Ishikawa (cell line): ENCODE results near the gene HOMER2.

Source experiments
- CEBPB ChIP-seq: IDR thresholded peaks from 2 replicates; pipeline ENCODE4 v1.6.1; 2012
- CREB1 ChIP-seq: IDR thresholded peaks from 2 replicates; pipeline ENCODE4 v1.6.1; 2012; ENCODE audit warnings: low read depth
- EGR1 ChIP-seq: IDR thresholded peaks from 2 replicates; pipeline ENCODE4 v1.6.1; 2012
- EP300 ChIP-seq: IDR thresholded peaks from 2 replicates; pipeline ENCODE4 v1.6.1; 2012; ENCODE audit warnings: borderline replicate concordance
- FOXM1 ChIP-seq: IDR thresholded peaks from 2 replicates; pipeline ENCODE4 v1.6.1; 2012; ENCODE audit warnings: low read depth, borderline replicate concordance
- NFIC ChIP-seq: IDR thresholded peaks from 2 replicates; pipeline ENCODE4 v1.6.1; 2012
- RAD21 ChIP-seq: IDR thresholded peaks from 2 replicates; pipeline ENCODE4 v1.6.1; 2012; ENCODE audit warnings: low read depth
- TAF1 ChIP-seq: IDR thresholded peaks from 2 replicates; pipeline ENCODE4 v1.6.1; 2012; ENCODE audit warnings: low read depth, mild to moderate bottlenecking
- TCF12 ChIP-seq: IDR thresholded peaks from 2 replicates; pipeline ENCODE4 v1.6.1; 2012; ENCODE audit warnings: low read depth
- TEAD4 ChIP-seq: IDR thresholded peaks from 2 replicates; pipeline ENCODE4 v1.6.1; 2012
- YY1 ChIP-seq: IDR thresholded peaks from 2 replicates; pipeline ENCODE4 v1.6.1; 2012; ENCODE audit warnings: low read depth
- ZBTB7A ChIP-seq: IDR thresholded peaks from 2 replicates; pipeline ENCODE4 v1.6.1; 2012; ENCODE audit warnings: low read depth
- TF ChIP-seq, protein P1 (sequence below): IDR thresholded peaks from 2 replicates; pipeline ENCODE4 v1.6.1; 2012
- TF ChIP-seq, protein P2 (sequence below): IDR thresholded peaks from 2 replicates; pipeline ENCODE4 v1.6.1; 2012; ENCODE audit warnings: low read depth, mild to moderate bottlenecking
- TF ChIP-seq, protein P3 (sequence below): IDR thresholded peaks from 2 replicates; pipeline ENCODE4 v1.6.1; 2012

The HOMER2 gene

DNA sequence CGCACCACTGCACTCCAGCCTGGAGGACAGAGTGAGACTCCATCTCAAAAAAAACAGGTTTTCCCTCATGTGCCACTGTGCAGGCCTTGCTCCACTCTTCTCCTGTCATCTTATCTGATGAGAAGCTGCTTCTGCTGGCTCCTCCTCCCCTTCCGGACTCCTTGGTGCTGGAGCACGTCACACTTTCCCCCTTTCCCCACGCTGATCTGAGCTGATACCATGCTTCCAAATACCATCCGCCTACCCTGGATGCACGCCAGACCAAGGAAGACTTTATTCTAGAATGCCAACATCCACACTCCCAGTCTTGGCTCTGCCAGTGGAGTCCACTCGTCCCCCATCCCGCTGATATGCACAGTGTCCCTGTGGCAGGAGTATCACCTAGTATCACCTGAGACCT lies 31.3 kb downstream of the HOMER2 start:
- TF ChIP-seq EGR1: no peak
- no peak for TF ChIP-seq TEAD4
- no peak for TF ChIP-seq CEBPB
- TF ChIP-seq, protein P1, sequence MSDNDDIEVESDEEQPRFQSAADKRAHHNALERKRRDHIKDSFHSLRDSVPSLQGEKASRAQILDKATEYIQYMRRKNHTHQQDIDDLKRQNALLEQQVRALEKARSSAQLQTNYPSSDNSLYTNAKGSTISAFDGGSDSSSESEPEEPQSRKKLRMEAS: no peak
- no peak for TF ChIP-seq CREB1
- TF ChIP-seq FOXM1: no peak
- TF ChIP-seq EP300: no peak
- TF ChIP-seq, protein P2, sequence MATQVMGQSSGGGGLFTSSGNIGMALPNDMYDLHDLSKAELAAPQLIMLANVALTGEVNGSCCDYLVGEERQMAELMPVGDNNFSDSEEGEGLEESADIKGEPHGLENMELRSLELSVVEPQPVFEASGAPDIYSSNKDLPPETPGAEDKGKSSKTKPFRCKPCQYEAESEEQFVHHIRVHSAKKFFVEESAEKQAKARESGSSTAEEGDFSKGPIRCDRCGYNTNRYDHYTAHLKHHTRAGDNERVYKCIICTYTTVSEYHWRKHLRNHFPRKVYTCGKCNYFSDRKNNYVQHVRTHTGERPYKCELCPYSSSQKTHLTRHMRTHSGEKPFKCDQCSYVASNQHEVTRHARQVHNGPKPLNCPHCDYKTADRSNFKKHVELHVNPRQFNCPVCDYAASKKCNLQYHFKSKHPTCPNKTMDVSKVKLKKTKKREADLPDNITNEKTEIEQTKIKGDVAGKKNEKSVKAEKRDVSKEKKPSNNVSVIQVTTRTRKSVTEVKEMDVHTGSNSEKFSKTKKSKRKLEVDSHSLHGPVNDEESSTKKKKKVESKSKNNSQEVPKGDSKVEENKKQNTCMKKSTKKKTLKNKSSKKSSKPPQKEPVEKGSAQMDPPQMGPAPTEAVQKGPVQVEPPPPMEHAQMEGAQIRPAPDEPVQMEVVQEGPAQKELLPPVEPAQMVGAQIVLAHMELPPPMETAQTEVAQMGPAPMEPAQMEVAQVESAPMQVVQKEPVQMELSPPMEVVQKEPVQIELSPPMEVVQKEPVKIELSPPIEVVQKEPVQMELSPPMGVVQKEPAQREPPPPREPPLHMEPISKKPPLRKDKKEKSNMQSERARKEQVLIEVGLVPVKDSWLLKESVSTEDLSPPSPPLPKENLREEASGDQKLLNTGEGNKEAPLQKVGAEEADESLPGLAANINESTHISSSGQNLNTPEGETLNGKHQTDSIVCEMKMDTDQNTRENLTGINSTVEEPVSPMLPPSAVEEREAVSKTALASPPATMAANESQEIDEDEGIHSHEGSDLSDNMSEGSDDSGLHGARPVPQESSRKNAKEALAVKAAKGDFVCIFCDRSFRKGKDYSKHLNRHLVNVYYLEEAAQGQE: no peak
- TF ChIP-seq ZBTB7A: no peak
- no peak for TF ChIP-seq YY1
- no peak for TF ChIP-seq NFIC
- no peak for TF ChIP-seq TCF12
- TF ChIP-seq TAF1: no peak
- TF ChIP-seq RAD21: no peak

DNA sequence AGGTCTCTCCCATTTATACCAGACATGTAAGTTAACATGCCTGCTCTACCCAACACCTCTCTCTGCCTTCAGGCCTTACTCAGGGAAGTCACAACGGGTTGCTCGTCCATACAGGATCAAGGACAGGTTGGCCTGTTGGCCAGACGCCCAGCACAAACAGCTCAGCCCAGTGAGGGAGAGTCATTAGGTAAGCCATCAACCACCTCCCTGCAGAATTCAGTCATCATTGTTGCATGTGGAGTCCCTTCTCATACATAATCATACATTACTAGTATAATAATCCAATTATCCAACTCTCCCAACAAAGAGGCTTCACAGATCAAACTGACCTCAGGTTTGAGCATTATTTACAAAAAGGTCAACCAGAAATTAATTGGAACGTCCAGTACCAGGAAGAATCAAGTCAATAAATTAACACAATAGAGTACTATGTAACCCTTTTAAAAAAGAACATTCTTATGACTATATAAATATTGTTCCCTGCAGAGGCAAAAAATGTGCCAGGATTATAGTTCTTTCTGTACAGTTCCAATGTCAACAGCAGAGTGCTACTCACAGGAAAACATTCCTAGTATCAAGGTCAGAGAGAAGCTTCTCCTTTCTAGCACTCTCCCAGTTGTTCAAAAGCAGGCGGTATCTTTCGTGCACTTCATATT lies 33.2 kb downstream of the HOMER2 start:
- TF ChIP-seq TCF12 (no peak), FOXM1 (no peak), CREB1 (no peak), RAD21 (no peak), TAF1 (no peak), EGR1 (no peak), ZBTB7A (no peak), CEBPB (no peak), YY1 (no peak), EP300 (no peak), NFIC (no peak), TEAD4 (no peak)
- TF ChIP-seq, protein P1: no peak
- TF ChIP-seq, protein P2: no peak
- TF ChIP-seq, protein P3, sequence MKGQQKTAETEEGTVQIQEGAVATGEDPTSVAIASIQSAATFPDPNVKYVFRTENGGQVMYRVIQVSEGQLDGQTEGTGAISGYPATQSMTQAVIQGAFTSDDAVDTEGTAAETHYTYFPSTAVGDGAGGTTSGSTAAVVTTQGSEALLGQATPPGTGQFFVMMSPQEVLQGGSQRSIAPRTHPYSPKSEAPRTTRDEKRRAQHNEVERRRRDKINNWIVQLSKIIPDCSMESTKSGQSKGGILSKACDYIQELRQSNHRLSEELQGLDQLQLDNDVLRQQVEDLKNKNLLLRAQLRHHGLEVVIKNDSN: no peak

DNA sequence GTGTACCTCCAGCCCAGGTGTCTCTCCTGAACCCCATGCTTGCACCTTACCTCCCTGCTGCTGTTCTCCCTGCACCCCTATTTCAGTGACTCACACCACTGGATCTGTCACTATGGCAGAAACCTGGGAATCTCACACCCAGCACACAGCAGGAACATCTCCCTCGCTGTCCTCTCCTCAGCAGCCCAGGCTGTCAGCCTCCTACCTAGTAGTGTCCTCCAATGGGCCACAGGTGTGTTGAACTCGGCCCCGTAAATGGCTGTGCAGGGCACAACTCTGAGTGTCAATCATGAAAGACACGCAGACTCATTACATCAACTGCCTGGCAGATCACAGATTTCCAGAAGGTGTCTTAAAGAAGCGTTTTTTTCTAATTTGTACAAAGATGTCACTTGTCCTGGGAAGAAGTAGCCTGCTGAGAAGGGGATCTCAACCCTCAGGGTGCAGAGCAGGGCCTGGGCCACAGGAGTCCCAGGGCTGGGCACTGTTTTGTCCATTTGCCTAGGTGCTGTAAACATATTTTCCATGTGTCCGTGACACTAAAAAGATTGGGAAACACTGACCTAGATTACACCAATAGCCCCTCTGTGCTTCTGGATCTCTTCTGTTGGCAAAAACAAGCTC lies 33.8 kb downstream of the HOMER2 start:
- TF ChIP-seq EGR1: no peak
- TF ChIP-seq, protein P2: no peak
- no peak for TF ChIP-seq EP300
- no peak for TF ChIP-seq TAF1
- TF ChIP-seq CEBPB: no peak
- TF ChIP-seq YY1: no peak
- no peak for TF ChIP-seq NFIC
- TF ChIP-seq ZBTB7A: no peak
- no peak for TF ChIP-seq FOXM1
- TF ChIP-seq, protein P1: no peak
- TF ChIP-seq TCF12: no peak
- TF ChIP-seq, protein P3: no peak
- no peak for TF ChIP-seq TEAD4
- no peak for TF ChIP-seq RAD21
- TF ChIP-seq CREB1: no peak
